ENCODE results near the gene BSG.
"Not testable (repeated sequence)": the region's sequence is repeated elsewhere in the genome, so short reads cannot be mapped to it uniquely, and the experiment has no call there.

The BSG gene

GRCh38 chr19:588741-589692 is 16.6 kb downstream of the BSG start:
- peak in 2 of 6 experiments; percentile 38 to 43 for DNase-seq

GRCh38 chr19:589693-590395 is 17.4 kb downstream of the BSG start, which contains the start of gene HCN2:
Gene HCN2, plus strand, starts transcription at chr19:589881. Its CDS starts 65 bp downstream, at chr19:589946.
- no peak for DNase-seq

GRCh38 chr19:590396-590745 is 18.0 kb downstream of the BSG start:
- DNase-seq: peak in 4 of 6 experiments; percentile 10 to 34 (median 22)

- DNase-seq: no peak
Measured at GRCh38 chr19:590750-591098, 18.3 kb downstream of the BSG start.

GRCh38 chr19:591099-591958 is 18.9 kb downstream of the BSG start:
- DNase-seq: no peak

GRCh38 chr19:592101-592500 is 19.7 kb downstream of the BSG start:
- DNase-seq: no peak

- DNase-seq: no peak
Measured at GRCh38 chr19:593055-593454, 20.7 kb downstream of the BSG start.

GRCh38 chr19:593505-593904 is 21.1 kb downstream of the BSG start:
- DNase-seq: no peak

GRCh38 chr19:594265-594870 is 22.0 kb downstream of the BSG start:
- no peak for DNase-seq

GRCh38 chr19:595326-596262 is 23.2 kb downstream of the BSG start:
- DNase-seq: no peak

- no peak for DNase-seq
Measured at GRCh38 chr19:596263-596655, 23.9 kb downstream of the BSG start.

- DNase-seq: no peak
Measured at GRCh38 chr19:597406-598315, 25.3 kb downstream of the BSG start.

- DNase-seq: no peak
Measured at GRCh38 chr19:601310-601709, 28.9 kb downstream of the BSG start.

- no peak for DNase-seq
Measured at GRCh38 chr19:601790-602189, 29.4 kb downstream of the BSG start.

- no peak for DNase-seq
Measured at GRCh38 chr19:602391-603301, 30.2 kb downstream of the BSG start.

- not testable (repeated sequence) for DNase-seq
Measured at GRCh38 chr19:603302-603639, 30.9 kb downstream of the BSG start.

- peak in 2 of 6 experiments; percentile 14 to 30 for DNase-seq
Measured at GRCh38 chr19:603779-604178, 31.4 kb downstream of the BSG start.

GRCh38 chr19:604355-604754 is 32.0 kb downstream of the BSG start:
- peak in 3 of 6 experiments; percentile 17 to 37 (median 22) for DNase-seq
